Stimulated activated CD8-positive, alpha-beta memory T cell treated with anti-CD3 and anti-CD28 coated beads, Interleukin-7, amount 100 ng/mL, for 1 hour (primary cell): Measurements from ENCODE around the gene CPEB1.

Source experiments
- DNase-seq, 2 donors: peaks; one replicate each; pipeline ENCODE4 v3.0.0-alpha.2; 2020; ENCODE audit warnings: low read depth in 2 of 2

The CPEB1 gene

GRCh38 chr15:82595203-82595602 is 52.0 kb downstream of the CPEB1 start:
- DNase-seq, result no peak

GRCh38 chr15:82587805-82588204 is 59.4 kb downstream of the CPEB1 start:
- no peak for DNase-seq

GRCh38 chr15:82585072-82585471 is 62.1 kb downstream of the CPEB1 start:
- no peak for DNase-seq

DNA sequence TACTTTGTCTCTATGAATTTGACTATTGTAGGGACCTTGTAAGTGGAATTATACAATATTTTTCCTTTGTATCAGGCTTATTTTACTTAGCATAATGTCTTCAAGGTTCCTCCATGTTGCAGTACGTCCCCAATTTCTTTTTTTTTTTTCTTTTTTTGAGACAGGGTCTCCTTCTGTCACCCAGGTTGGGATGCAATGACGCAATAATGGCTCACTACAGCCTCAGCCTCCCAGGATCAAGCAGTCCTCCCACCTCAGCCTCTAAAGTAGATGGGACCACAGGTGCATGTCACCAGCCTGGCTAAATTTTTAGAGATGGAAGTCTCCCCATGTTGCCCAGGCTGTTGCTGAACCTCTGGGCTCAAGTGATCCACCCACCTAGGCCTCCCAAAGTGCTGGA is 66.5 kb downstream of the CPEB1 start:
- DNase-seq, result no peak

DNA sequence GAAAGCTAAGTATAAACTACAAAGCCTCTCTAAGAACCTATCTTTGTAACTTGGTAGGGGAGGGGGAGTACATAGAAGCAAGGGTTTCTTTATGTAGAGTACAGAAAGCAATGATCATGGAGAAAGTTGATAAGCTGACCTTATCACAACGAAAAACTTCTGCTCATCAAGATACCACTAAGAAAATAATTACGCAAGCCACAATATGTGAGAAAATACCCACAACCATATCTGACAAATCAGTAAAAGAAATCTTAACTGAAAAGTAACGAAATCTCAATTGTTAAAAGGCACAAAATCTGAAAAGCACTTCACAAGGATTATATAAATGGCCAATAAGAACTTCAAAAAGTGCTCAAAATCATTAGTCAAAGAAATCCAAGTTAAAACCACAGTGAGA is 71.8 kb downstream of the CPEB1 start:
- DNase-seq, result no peak

- no peak for DNase-seq
Observed at GRCh38 chr15:82572986-82573385, 74.2 kb downstream of the CPEB1 start.

DNA sequence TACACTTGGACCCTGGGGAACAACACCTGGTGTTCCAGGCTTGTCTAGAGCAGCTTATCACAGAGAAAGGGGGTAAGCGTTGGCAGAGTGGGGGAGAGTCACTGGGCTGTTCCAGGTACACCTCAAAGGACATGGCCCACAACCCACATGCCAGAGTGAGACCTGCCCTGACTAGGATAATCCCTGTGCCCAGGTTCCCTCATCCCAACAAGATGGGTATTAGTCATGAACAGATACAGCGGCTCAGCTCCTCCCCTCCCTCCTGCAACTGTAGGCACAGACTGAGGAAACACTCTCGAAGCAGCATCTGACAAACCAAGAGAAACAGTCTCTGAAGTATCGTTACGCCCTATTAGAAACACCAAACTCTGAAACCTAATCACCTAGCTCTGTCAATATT is 74.9 kb downstream of the CPEB1 start:
- no peak for DNase-seq

GRCh38 chr15:82571722-82572222 is 75.4 kb downstream of the CPEB1 start:
- DNase-seq, result no peak

GRCh38 chr15:82570721-82571508 is 76.2 kb downstream of the CPEB1 start:
- no peak for DNase-seq

DNA sequence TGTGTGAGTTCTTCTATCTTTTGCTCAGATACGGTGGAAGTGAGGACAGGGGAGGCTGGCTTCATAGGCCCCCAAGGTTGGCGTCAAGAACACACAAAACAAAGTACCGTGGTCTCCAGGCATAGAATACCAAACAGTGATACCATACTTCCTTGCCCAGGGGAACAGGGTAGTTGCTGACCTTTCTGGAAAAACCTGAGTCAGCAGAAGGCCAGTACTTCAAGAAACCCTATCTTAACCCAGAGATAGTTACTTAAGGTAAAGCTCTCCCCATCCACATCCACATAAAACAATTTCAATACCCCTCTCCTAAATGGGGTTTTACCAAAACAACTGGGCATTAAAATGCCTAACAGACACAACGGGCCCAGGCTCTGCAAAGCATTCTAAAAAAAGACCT is 77.3 kb downstream of the CPEB1 start:
- DNase-seq, result no peak

DNA sequence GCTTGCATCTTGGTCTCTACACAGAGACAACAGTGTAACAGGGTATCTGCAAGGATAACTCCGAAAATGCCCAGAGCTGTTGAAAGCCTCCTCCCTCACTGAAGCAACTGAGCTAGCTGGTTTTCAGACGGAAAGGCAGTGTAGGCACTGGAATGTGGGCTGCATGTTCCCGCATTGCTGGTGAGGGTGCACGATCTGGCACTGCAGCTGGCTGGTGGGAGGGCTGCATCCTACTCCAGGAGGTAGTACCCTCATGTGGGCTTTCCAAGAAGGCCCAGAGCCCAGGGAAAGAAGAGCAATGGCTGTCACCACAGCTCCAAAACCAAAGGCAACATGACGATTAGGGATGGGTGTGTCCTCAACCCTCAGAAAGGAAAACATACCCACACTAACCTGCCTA is 78.2 kb downstream of the CPEB1 start:
- DNase-seq, result no peak

GRCh38 chr15:82567661-82568060 is 79.5 kb downstream of the CPEB1 start:
- no peak for DNase-seq

DNA sequence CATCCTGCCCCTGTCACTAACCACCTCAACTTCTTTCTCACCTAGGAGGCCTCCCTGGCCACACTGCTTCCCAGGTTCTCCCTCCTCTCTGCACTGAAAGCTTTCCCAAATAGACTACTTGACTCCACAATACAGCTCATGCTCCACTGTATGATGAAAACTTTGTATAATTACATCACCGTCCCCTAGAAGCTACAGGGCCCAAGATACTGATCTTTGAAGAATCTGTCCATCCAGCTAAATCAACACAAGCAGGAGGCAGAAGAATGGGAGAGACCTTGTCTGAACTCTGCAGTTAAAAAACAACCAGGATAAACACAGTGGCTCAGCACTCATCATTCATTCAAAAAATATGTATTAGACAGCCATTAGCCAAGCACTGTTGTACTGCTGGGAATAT is 80.5 kb downstream of the CPEB1 start:
- no peak for DNase-seq

- no peak for DNase-seq
Observed at GRCh38 chr15:82558502-82558901, 88.7 kb downstream of the CPEB1 start.

GRCh38 chr15:82556315-82557035 is 90.7 kb downstream of the CPEB1 start:
- DNase-seq, result no peak

DNA sequence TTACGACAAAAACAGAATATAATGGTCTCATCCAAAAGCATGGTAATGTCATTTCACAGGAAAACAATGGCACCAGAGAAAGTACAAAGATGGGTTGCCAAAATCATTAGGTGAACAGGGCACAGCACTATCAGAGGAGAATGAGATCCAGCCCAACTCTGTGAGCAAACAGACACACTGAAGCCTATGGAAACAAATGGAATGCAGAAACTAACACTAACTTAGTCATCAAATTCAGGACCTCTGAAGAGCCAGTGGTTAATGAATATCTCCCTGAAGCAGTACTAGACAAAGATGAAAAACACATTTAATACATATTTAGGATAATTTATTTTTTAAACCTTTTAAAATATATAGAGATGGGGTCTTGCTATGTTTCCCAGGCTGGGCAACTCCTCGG is 92.3 kb downstream of the CPEB1 start:
- DNase-seq, result no peak

DNA sequence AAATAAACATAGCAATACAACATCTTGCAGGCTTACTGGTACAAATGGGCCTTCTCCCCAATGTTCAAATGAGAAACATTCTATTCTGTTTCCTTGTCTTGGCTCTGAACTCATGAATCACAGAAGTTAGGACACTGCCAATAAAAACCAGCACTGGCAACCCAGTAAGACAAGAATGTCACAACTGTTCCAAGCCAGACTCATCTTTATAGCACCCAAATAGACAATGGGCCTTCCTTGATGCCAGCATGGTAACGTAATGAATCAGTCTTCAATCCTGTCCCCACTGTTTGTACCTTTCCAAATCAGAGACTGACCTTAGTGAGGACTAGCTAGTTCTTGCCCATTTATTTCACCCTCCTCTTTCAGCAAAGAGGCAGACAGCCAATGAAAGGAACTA is 92.8 kb downstream of the CPEB1 start:
- no peak for DNase-seq

GRCh38 chr15:82553846-82554245 is 93.3 kb downstream of the CPEB1 start:
- DNase-seq, result no peak

- no peak for DNase-seq
Observed at GRCh38 chr15:82552861-82553260, 94.3 kb downstream of the CPEB1 start.

GRCh38 chr15:82551646-82552247 is 95.4 kb downstream of the CPEB1 start:
- no peak for DNase-seq

GRCh38 chr15:82549199-82549665 is 97.9 kb downstream of the CPEB1 start:
- no peak for DNase-seq

GRCh38 chr15:82548700-82549099 is 98.5 kb downstream of the CPEB1 start:
- no peak for DNase-seq

- no peak for DNase-seq
Observed at GRCh38 chr15:82545478-82545877, 101.7 kb downstream of the CPEB1 start.
